IMR-90 (cell line): ENCODE data around the gene RPS27L. TPM values are rescaled to one million over a fixed set of nuclear protein-coding genes. Genes with fewer than 3 reads are reported as not detected.

Experiments
- ATAC-seq: fragments of 200-7000 bp; cut with Tn5 transposase; 2 replicates; pipeline ENCODE4 v1.9.1; 2020; ENCODE audit warnings: low read depth, mild to moderate bottlenecking, moderate library complexity
- Bru-seq: library from RNA; stranded (reverse); fragments of 400-500 nt; gene quantifications from one replicate; lab custom pipeline; 2021; lab: Mats Ljungman, UMichigan
- BruChase-seq, 2 experiments: library from RNA; stranded (reverse); fragments of 400-500 nt; gene quantifications; one replicate each; lab custom pipeline; 2021; lab: Mats Ljungman, UMichigan
- BruUV-seq: library from RNA; stranded (reverse); fragments of 400-500 nt; replicated peaks from 2 replicates; lab custom pipeline; 2021; lab: Mats Ljungman, UMichigan
- CTCF ChIA-PET: fragments of 300-600 bp; formaldehyde crosslinking; extraction: SDS; loops from one replicate; lab custom pipeline; 2021; ENCODE audit warnings: antibody characterized with exemption; lab: Yijun Ruan, JAX
- POLR2A ChIA-PET: fragments of 300-600 bp; sonication (Branson Sonifier 250); formaldehyde crosslinking; loops from one replicate; lab custom pipeline; 2022; ENCODE audit warnings: antibody characterized with exemption; ENCODE audit not compliant: unreplicated experiment; lab: Charles Lee
- DNase-seq: peaks from one replicate; pipeline ENCODE4 v3.0.0; 2013
- H2AFZ ChIP-seq: replicated peaks from 2 replicates; pipeline ENCODE3; 2013; ENCODE audit warnings: low read length, mild to moderate bottlenecking; ENCODE audit not compliant: poor library complexity
- H2AK5ac ChIP-seq: 2 replicates; pipeline ENCODE4 v1.6.1; 2013; ENCODE audit warnings: low read depth, low read length, inconsistent platforms
- H2AK9ac ChIP-seq: replicated peaks from 2 replicates; pipeline ENCODE3; 2013; ENCODE audit warnings: mild to moderate bottlenecking, low read depth, low read length, moderate library complexity; ENCODE audit not compliant: poor library complexity
- H2BK120ac ChIP-seq: 2 replicates; pipeline ENCODE4 v1.6.1; 2013; ENCODE audit warnings: low read depth, low read length, inconsistent platforms
- H2BK15ac ChIP-seq: 3 replicates; pipeline ENCODE4 v1.6.1; 2013; ENCODE audit warnings: low read depth, low read length, inconsistent platforms
- H2BK20ac ChIP-seq: 2 replicates; pipeline ENCODE4 v1.6.1; 2013; ENCODE audit warnings: low read depth, mild to moderate bottlenecking, inconsistent platforms, low read length, moderate library complexity
- H2BK5ac ChIP-seq: 2 replicates; pipeline ENCODE4 v1.6.1; 2013; ENCODE audit warnings: mild to moderate bottlenecking, low read depth, low read length, inconsistent platforms; ENCODE audit not compliant: poor library complexity, severe bottlenecking
- H3K14ac ChIP-seq: replicated peaks from 2 replicates; pipeline ENCODE4 v1.6.1; 2013; ENCODE audit warnings: low read depth, low read length, inconsistent platforms
- H3K18ac ChIP-seq: 2 replicates; pipeline ENCODE4 v1.6.1; 2013; ENCODE audit warnings: low read depth, low read length, control low read depth
- H3K23ac ChIP-seq: 2 replicates; pipeline ENCODE4 v1.6.1; 2013; ENCODE audit warnings: low read depth, low read length, inconsistent platforms
- H3K27ac ChIP-seq: 2 replicates; pipeline ENCODE4 v1.5.1; 2013; ENCODE audit warnings: mild to moderate bottlenecking, control low read depth, low read length; ENCODE audit not compliant: insufficient read depth
- H3K27me3 ChIP-seq: 2 replicates; pipeline ENCODE4 v1.6.1; 2013; ENCODE audit warnings: low read length; ENCODE audit not compliant: control insufficient read depth, insufficient read depth
- H3K36me3 ChIP-seq: 2 replicates; pipeline ENCODE4 v1.6.1; 2013; ENCODE audit warnings: low read length, mixed read lengths; ENCODE audit not compliant: control insufficient read depth, insufficient read depth
- H3K4ac ChIP-seq: 2 replicates; pipeline ENCODE4 v1.6.1; 2013; ENCODE audit warnings: low read depth, low read length, inconsistent platforms
- H3K4me1 ChIP-seq: 2 replicates; pipeline ENCODE4 v1.6.1; 2013; ENCODE audit warnings: low read length, mixed read lengths; ENCODE audit not compliant: control insufficient read depth, insufficient read depth
- H3K4me2 ChIP-seq: 2 replicates; pipeline ENCODE4 v1.6.1; 2013; ENCODE audit warnings: low read depth, mild to moderate bottlenecking, control low read depth, low read length, moderate library complexity
- H3K4me3 ChIP-seq: 2 replicates; pipeline ENCODE4 v1.5.1; 2013; ENCODE audit warnings: low read depth, mild to moderate bottlenecking, control low read depth, low read length, moderate library complexity; ENCODE audit not compliant: insufficient read depth
- H3K56ac ChIP-seq: 2 replicates; pipeline ENCODE4 v1.6.1; 2013; ENCODE audit warnings: low read length, inconsistent platforms; ENCODE audit not compliant: insufficient read depth; ENCODE audit errors: extremely low read depth
- H3K79me1 ChIP-seq, 2 experiments: 2 replicates each; pipeline ENCODE4 v1.6.1; 2013; ENCODE audit warnings: low read length in 2 of 2, inconsistent platforms in 1 of 2, low read depth in 1 of 2
- H3K9ac ChIP-seq: 2 replicates; pipeline ENCODE4 v1.6.1; 2013; ENCODE audit warnings: low read depth, low read length, control low read depth
- H3K9me1 ChIP-seq: 2 replicates; pipeline ENCODE4 v1.6.1; 2013; ENCODE audit warnings: low read length, inconsistent platforms; ENCODE audit not compliant: insufficient read depth
- H3K9me3 ChIP-seq: 2 replicates; pipeline ENCODE4 v1.6.1; 2013; ENCODE audit warnings: low read length; ENCODE audit not compliant: control insufficient read depth, insufficient read depth
- H4K20me1 ChIP-seq: 2 replicates; pipeline ENCODE4 v1.6.1; 2013; ENCODE audit warnings: low read length, inconsistent platforms; ENCODE audit not compliant: insufficient read depth
- H4K5ac ChIP-seq: 2 replicates; pipeline ENCODE4 v1.6.1; 2013; ENCODE audit warnings: mild to moderate bottlenecking, low read depth, low read length, control low read depth
- H4K8ac ChIP-seq, 2 experiments: 2 replicates each; pipeline ENCODE4 v1.6.1; 2013; ENCODE audit warnings: low read depth in 2 of 2, low read length in 2 of 2, control low read depth in 1 of 2, inconsistent platforms in 1 of 2
- H4K91ac ChIP-seq: 2 replicates; pipeline ENCODE4 v1.6.1; 2013; ENCODE audit warnings: low read depth, low read length, inconsistent platforms; ENCODE audit not compliant: insufficient read depth
- MAZ ChIP-seq: IDR thresholded peaks from 2 replicates; pipeline ENCODE4 v1.6.1; 2012; ENCODE audit warnings: low read depth, mild to moderate bottlenecking, low read length, improper control_type of control experiment, moderate library complexity, borderline replicate concordance
- MXI1 ChIP-seq: IDR thresholded peaks from 2 replicates; pipeline ENCODE4 v1.6.1; 2012; ENCODE audit warnings: low read depth, mild to moderate bottlenecking, low read length, moderate library complexity, borderline replicate concordance
- NFE2L2 ChIP-seq: fragments of 150-350 bp; IDR thresholded peaks from 2 replicates; pipeline ENCODE4 v1.6.1; 2016; ENCODE audit warnings: low read depth, mild to moderate bottlenecking, low read length
- POLR2A ChIP-seq: IDR thresholded peaks from 2 replicates; pipeline ENCODE4 v1.6.1; 2012; ENCODE audit warnings: mild to moderate bottlenecking, low read depth, low read length
- whole genome bisulfite sequencing, 2 experiments: methylation state at CpG; one replicate each; pipeline versions ENCODE4 v1.1.5 to v1.1.7; 2013; ENCODE audit warnings: missing lambda C conversion rate in 2 of 2; ENCODE audit not compliant: insufficient read length in 1 of 2; ENCODE audit errors: extremely low coverage in 2 of 2; 5-methylcytosine and 5-hydroxymethylcytosine counted together
- dilution Hi-C: fragments of 300-500 bp; cut with HindIII; formaldehyde crosslinking; loops from one replicate; pipeline ENCODE4 v1.14.3; 2018; ENCODE audit warnings: low sequenced_read_pairs; ENCODE audit not compliant: unreplicated experiment
- in situ Hi-C: fragments of 300-500 bp; cut with MboI; formaldehyde crosslinking; loops from 3 replicates; pipeline ENCODE4 v1.14.3; 2019; ENCODE audit warnings: low sequenced_read_pairs, inconsistent platforms, mixed read lengths
- intact Hi-C: fragments of 100-400 bp; cut with micrococcal nuclease; formaldehyde crosslinking; loops from 2 replicates; pipeline ENCODE4 v1.10.0; 2022
- long read RNA-seq: library from polyadenylated mRNA; unstranded; transcript quantifications from one replicate; pipeline ENCODE4 v2.0.0, GENCODE V29; 2021; ENCODE audit not compliant: unreplicated experiment
- polyA plus RNA-seq, 3 experiments: library from polyadenylated mRNA; depleted of rRNA; stranded (reverse); fragments of >200 nt; gene quantifications; 2 replicates each; pipeline ENCODE4 v1.2.3, GENCODE V29; 2012; ENCODE audit warnings: low replicate concordance in 1 of 3
- total RNA-seq: library from RNA; depleted of rRNA; stranded (reverse); fragments of >200 nt; gene quantifications from 2 replicates; pipeline ENCODE4 v1.2.3, GENCODE V29; 2012; rRNA removed

The RPS27L gene
- total RNA-seq: 53.1 and 64.7 TPM in 2 replicates
- 302 and 361 TPM in 2 replicates for polyA plus RNA-seq (2012; rRNA removed)
- polyA plus RNA-seq (2012; cell fraction: cytosol; rRNA removed): 13.0 and 33.3 TPM in 2 replicates
- 11.4 and 110 TPM in 2 replicates for polyA plus RNA-seq (2012; cell fraction: nucleus; rRNA removed; ENCODE audit: low replicate concordance)
- Bru-seq, nascent RNA: percentile 93 among the genes with signal in this experiment
- percentile 89 among the genes with signal in this experiment for BruChase-seq, experiment 1, labeled RNA remaining after a 6-hour chase
- BruChase-seq, experiment 2, labeled RNA remaining after a 2-hour chase: percentile 83 among the genes with signal in this experiment
- long read RNA-seq, full-length matches to known transcripts: 157 of 196 reads
- long read RNA-seq, partial matches to known transcripts: 37 of 196 reads
- long read RNA-seq, other reads (novel, unspliced or antisense): 2 of 196 reads

DNA sequence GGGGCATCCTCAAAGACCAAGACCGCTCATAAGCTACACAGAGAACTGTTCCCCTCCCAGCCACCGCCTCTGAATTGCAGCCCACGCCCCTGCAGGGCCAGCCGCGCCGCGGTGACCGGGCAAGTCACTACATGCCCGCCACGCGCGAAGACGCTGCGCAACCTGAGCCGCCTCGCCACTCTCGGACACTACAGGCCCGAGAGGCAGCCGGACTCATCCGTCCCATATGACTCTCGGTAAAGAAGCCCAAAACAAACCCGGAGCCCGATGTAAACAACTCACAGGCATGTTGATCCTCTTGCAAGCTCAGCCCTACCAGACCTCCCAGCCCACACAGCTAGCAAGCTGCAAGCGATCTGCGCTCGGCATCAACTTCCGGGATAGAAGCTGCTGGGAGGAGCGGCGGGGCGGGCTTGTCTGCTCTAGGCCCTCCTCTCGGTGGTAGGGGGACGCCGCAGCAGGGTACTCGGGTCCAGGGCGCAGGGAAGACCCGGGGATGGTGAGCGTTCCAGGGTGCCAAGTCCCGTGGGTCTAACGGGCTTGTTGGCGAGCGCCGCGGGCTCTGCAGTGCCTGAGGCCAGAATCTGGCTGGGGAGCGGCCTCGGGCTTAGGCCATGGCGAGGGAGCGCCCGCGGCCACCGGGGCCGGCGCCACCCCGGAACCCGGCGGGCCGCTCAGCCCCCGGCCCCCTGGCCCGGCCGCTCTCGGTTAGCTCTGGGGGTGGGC, at the start of gene RPS27L:
Gene RPS27L (minus strand): TSS at position 360 of the 726 bp plus-strand sequence. CDS start 72 bp downstream, at position 288.
- Histone ChIP-seq H2AFZ (peak within 1 kb of the TSS; percentile 94), H2AK5ac (peak within 1 kb of the TSS; percentile 83), H3K27me3 (no peaks in the 10 kb centered on the region), H4K20me1 (no peaks in the 10 kb centered on the region), H3K79me1 (peaks cover 9 to 35% of the 10 kb centered on the region in 2 experiments), H3K56ac (peak within 1 kb of the TSS; percentile 98), H4K5ac (peak within 1 kb of the TSS; percentile 99), H3K9ac (peak within 1 kb of the TSS; percentile 97), H4K91ac (peak within 1 kb of the TSS; percentile 94), H3K18ac (peak within 1 kb of the TSS; percentile 100), H2BK20ac (peak within 1 kb of the TSS; percentile 46), H4K8ac (peak within 1 kb of the TSS; percentile 53 to 95), H3K4ac (peak within 1 kb of the TSS; percentile 99), H2BK15ac (peak within 1 kb of the TSS; percentile 71; the same call in 2 of the 3 replicates), H3K9me3 (no peaks in the 10 kb centered on the region), H3K4me1 (peaks cover 2% of the 10 kb centered on the region), H3K27ac (peak within 1 kb of the TSS; percentile 95), H2AK9ac (peak within 1 kb of the TSS; percentile 100), H3K4me3 (peak within 1 kb of the TSS; percentile 97), H3K23ac (peak within 1 kb of the TSS; percentile 100), H3K14ac (peak within 1 kb of the TSS; percentile 98), H2BK120ac (peak within 1 kb of the TSS; percentile 84), H3K4me2 (peak within 1 kb of the TSS; percentile 100), H2BK5ac (peak within 1 kb of the TSS; percentile 91), H3K9me1 (0 out of 2 replicates have a peak, but pooled peaks cover 3% of the 10 kb centered on the region), H3K36me3 (peaks cover 12% of the 10 kb centered on the region)
- TF ChIP-seq MAZ (peak; percentile 38; the same call in 1 of the 2 replicates), POLR2A (peak; percentile 93), NFE2L2 (no peak), MXI1 (peak; percentile 64; the same call in 1 of the 2 replicates)
- ATAC-seq (peak; percentile 95), DNase-seq (peak; percentile 95)
- ChIA-PET CTCF (interaction anchor here (0.6 kb wide), 2 partner anchors 22 to 98 kb away, joined by 3 to 5 read pairs; no protein-coding TSS in a partner anchor), POLR2A (interaction anchor here (0.5 to 1.2 kb wide), 8 partner anchors 8 to 293 kb away, joined by 3 to 9 read pairs (median 4); partner anchors contain the start of gene RAB8B)
- intact Hi-C loops (loop anchor here (2.0 to 5.0 kb wide), 6 partner anchors 35 to 246 kb away; partner anchors contain the start of gene APH1B), in situ Hi-C loops (loop anchor here (25.0 kb wide), 1 partner anchor 255 kb away; no protein-coding TSS in a partner anchor), dilution Hi-C loops (no loop called here)
- 0% methylated on average over 24 of the region's 60 CpGs; no CpG with 5 or more reads in 1 of the 2 experiments for WGBS, 2 experiments
- no TSS peak for BruUV-seq
